ENCODE measurements around the gene JAML. TPM values are rescaled to one million over a fixed set of nuclear protein-coding genes. Genes with fewer than 3 reads are reported as not detected.

JAML gene
- total RNA-seq, 2 donors from 2014 or later, result 3.3 to 12.0 TPM

DNA sequence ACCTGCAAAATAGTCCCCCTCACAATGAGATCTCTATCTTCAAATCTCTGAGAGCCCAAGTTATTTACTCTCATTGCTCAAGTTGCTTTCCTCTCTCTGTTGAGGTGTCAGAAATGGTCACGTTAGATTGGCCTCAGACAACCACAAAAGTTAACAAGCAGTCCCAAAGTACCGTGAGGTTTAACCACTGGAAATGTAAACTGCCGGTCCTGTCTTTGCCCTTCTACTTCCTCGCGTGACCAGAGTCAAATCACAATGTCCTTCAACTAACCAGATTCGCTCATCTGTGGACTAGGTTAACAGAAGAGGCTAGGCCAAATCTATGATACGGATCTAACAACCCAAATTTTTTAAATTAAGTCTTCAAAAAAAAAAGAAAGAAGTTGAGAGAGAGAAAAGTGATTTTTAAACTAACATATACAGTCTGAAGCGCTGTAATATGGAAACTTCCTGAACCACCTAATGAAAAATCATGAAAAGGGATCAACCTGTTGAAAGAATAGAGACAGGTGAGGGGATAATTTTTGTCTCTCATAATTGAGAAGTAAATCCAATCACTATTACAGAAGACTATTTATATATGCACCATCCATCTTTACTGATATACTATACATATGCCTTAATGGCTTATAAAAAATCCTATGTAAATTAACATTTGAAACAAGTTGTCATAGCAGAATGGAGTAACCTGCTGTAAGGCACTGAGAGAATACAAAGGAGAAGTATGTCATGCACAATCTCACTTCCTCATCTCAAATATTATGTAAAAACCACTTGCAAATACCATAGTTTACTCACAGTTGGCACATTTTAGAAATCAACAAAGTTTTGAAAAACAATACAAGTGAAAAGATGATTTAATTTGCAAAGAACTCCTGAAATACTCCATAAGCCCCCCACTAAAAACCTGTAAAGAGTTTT is 3.3 kb upstream of the JAML start:
- peaks cover 6% of the 10 kb centered on the region for H3K36me3 ChIP-seq
- TF ChIP-seq, protein P1, sequence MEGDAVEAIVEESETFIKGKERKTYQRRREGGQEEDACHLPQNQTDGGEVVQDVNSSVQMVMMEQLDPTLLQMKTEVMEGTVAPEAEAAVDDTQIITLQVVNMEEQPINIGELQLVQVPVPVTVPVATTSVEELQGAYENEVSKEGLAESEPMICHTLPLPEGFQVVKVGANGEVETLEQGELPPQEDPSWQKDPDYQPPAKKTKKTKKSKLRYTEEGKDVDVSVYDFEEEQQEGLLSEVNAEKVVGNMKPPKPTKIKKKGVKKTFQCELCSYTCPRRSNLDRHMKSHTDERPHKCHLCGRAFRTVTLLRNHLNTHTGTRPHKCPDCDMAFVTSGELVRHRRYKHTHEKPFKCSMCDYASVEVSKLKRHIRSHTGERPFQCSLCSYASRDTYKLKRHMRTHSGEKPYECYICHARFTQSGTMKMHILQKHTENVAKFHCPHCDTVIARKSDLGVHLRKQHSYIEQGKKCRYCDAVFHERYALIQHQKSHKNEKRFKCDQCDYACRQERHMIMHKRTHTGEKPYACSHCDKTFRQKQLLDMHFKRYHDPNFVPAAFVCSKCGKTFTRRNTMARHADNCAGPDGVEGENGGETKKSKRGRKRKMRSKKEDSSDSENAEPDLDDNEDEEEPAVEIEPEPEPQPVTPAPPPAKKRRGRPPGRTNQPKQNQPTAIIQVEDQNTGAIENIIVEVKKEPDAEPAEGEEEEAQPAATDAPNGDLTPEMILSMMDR (IDR thresholded peaks at IDR 0.05), result no peak
- H3K9ac ChIP-seq (ENCODE audit: low read depth in 2 of 2, low read length in 2 of 2), result no peak overlapping the region
- H3K27ac ChIP-seq, result peak overlapping the region; percentile 10
- no peaks in the 10 kb centered on the region for H3K27me3 ChIP-seq
- H3K4me3 ChIP-seq, result no peak overlapping the region
- no peaks in the 10 kb centered on the region for H3K9me3 ChIP-seq
- no peaks in the 10 kb centered on the region for H3K4me1 ChIP-seq
- intact Hi-C loops (cut with DNase I), result no loop called here
- DNase-seq, result no peak

DNA sequence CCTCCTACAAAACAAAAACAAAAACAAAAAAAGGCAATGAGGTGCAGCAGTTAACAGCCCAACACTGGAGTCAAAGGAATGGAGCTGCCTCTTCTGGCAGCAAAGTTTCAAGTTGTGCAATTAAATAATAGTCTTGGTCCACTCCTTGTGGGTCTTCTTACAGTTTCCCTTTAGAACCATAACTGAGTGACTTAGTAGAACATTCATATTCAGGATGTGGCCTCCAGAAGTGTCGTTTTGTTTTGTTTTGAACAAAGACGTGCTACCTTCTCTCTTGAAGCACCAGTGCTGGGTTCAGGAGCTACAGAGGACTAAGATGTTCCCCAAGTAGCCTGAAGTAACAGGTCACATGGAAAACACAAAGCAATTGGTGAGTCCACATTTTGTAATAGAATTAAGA is 2.0 kb upstream of the JAML start:
- H3K27me3 ChIP-seq, result no peaks in the 10 kb centered on the region
- no peaks in the 10 kb centered on the region for H3K4me1 ChIP-seq
- no peak overlapping the region for H3K4me3 ChIP-seq
- intact Hi-C loops (cut with DNase I), result no loop called here
- DNase-seq, result no peak
- H3K9ac ChIP-seq (ENCODE audit: low read depth in 2 of 2, low read length in 2 of 2), result no peak overlapping the region
- H3K27ac ChIP-seq, result peak overlapping the region; percentile 10
- H3K36me3 ChIP-seq, result no peaks in the 10 kb centered on the region
- TF ChIP-seq, protein P1 (IDR thresholded peaks at IDR 0.05), result no peak
- H3K9me3 ChIP-seq, result no peaks in the 10 kb centered on the region

DNA sequence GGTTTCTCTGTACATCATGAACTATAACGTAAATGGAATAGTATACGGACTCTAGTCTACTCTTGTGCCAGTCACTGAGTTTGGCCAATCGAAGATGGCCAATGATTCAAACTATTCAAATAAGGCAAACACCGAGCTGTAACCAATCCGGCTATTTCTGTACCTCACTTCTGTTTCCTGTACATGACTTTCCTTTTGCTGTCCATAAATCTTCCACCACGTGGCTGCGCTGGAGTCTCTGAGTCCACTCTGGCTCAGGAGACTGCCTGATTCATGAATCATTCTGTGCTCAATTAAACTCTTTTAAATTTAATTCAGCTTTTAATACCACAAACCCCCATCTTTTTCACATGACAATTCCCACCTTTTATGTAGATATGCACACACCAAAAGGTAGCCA is 1.5 kb upstream of the JAML start:
- Histone ChIP-seq H3K9me3 (no peaks in the 10 kb centered on the region), H3K36me3 (no peaks in the 10 kb centered on the region), H3K4me3 (no peak overlapping the region), H3K27ac (no peak overlapping the region), H3K9ac (ENCODE audit: low read depth in 2 of 2, low read length in 2 of 2) (no peak overlapping the region), H3K4me1 (no peaks in the 10 kb centered on the region), H3K27me3 (no peaks in the 10 kb centered on the region)
- TF ChIP-seq, protein P1 (IDR thresholded peaks at IDR 0.05), result no peak
- no peak for DNase-seq
- intact Hi-C loops (cut with DNase I), result no loop called here

DNA sequence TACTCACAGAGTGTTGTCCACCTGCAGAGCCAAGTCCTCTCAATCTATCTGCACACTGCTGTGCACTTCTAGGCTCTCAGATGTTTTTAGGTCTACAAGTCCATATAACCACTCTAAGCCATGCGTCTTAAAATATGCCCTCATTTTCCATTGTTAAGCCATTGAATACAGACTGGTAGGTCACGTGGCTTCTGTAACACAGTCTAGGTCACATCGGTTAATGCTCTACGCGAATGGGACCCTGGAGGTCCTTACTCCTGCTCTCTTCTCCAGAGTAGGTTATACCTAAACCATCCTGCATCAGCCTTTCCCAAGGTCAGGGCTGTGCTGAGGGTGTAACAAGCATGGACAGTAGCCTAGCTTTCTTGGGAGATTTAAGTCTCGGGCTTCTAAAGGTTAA is 819 bp downstream of the JAML start:
- Histone ChIP-seq H3K4me1 (no peaks in the 10 kb centered on the region), H3K27me3 (no peaks in the 10 kb centered on the region), H3K4me3 (peak overlapping the region; percentile 7), H3K27ac (peak overlapping the region; percentile 42), H3K36me3 (no peaks in the 10 kb centered on the region), H3K9me3 (no peaks in the 10 kb centered on the region), H3K9ac (ENCODE audit: low read depth in 2 of 2, low read length in 2 of 2) (peak overlapping the region in 1 of 2 donors; percentile 57)
- intact Hi-C loops (cut with DNase I), result no loop called here
- no peak for DNase-seq
- TF ChIP-seq, protein P1 (IDR thresholded peaks at IDR 0.05), result no peak

DNA sequence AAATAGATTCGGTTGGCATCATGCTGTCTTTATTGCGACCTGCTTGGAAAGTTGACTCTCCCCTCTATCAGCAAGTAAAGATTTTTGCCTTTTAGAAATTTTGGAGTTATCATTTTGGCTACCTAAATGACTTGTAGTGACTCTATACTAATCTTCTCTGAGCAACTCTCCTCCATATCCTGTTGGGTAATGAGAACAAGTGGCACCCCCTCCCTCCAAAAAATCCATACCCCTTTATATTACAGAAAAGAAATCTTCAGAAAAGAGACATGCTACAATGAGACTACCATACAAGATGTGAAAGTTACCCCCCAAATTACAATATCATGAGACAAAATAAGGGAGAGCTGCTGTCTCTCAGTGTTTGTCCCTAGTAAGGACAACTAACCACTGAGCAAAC is 1.2 kb downstream of the JAML start:
- H3K36me3 ChIP-seq, result no peaks in the 10 kb centered on the region
- H3K9ac ChIP-seq (ENCODE audit: low read depth in 2 of 2, low read length in 2 of 2), result peak overlapping the region in 1 of 2 donors; percentile 57
- H3K27me3 ChIP-seq, result no peaks in the 10 kb centered on the region
- DNase-seq, result no peak
- H3K4me1 ChIP-seq, result no peaks in the 10 kb centered on the region
- intact Hi-C loops (cut with DNase I), result no loop called here
- H3K4me3 ChIP-seq, result peak overlapping the region; percentile 7
- TF ChIP-seq, protein P1 (IDR thresholded peaks at IDR 0.05), result no peak
- H3K27ac ChIP-seq, result peak overlapping the region; percentile 42
- H3K9me3 ChIP-seq, result no peaks in the 10 kb centered on the region
